GM19467 (cell line): ENCODE results near the gene GPR137B.

ENCODE experiments used
- ATAC-seq: cut with Tn5 transposase; IDR thresholded peaks from one replicate; pipeline ENCODE4 v1.9.1; 2021; ENCODE audit warnings: mild to moderate bottlenecking, moderate library complexity; ENCODE audit not compliant: unreplicated experiment

GPR137B gene

GRCh38 chr1:236193184-236193583, 50.8 kb downstream of the GPR137B start:
- no peak for ATAC-seq

DNA sequence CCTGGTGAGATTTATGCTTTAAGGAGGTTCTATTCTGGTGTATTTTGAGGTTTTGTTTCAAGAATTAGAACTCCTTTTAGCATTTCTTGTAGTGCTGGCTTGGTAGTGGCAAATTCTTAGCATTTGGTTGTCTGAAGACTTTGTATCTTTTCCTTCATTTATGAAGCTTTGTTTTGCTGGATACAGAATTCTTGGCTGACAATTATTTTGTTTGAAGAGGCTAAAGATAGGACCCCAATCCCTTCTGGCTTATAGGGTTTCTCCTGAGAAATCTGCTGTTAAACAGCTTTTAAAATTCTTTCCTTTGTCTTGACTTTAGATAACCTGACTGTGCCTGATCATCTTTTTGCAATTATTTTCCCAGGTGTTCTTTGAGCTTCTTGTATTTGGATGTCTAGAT, 58.6 kb downstream of the GPR137B start:
- no peak for ATAC-seq

GRCh38 chr1:236201786-236202185, 59.4 kb downstream of the GPR137B start:
- no peak for ATAC-seq

GRCh38 chr1:236204039-236204438, 61.7 kb downstream of the GPR137B start:
- ATAC-seq = no peak

DNA sequence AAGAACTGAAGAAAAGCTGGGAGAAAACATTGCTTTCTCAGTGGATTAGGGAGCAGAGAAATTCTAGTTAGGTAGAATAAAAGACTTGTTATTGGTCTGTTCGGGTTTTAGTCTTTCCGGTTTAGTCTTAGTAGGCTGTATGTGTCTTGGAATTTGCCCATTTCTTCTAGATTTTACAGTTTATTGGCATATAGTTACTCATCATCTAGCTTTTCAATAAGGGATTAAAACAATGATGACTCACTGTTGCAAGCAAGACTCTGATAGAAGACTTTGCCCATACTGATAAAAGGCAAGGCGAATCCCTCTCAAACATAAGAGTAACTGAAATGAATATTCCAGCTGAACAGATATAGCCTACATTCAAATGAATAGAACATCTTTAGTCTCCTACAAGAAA, 62.3 kb downstream of the GPR137B start:
- ATAC-seq = no peak

DNA sequence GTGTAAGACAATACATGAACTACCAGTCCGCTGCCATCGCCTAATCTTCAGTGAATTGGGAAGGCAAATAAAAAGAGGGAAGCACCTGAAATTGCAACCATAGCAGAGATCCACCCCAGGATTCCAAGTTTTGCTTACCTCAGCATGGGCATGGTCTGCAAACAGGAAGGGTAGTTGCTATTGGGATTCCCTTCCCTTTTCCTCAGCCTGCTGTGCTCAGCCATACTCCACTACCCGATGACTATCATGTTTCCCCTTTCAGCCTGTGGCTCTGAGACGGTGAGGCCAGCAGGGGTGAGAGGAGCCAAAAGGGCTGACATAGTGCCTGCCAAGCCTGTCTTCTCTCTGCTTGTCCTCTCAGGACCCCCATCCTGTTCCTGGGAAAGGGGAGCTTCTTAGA, 64.2 kb downstream of the GPR137B start:
- no peak for ATAC-seq

GRCh38 chr1:236207121-236207520, 64.8 kb downstream of the GPR137B start:
- ATAC-seq = no peak

GRCh38 chr1:236207569-236207968, 65.2 kb downstream of the GPR137B start:
- ATAC-seq = no peak

DNA sequence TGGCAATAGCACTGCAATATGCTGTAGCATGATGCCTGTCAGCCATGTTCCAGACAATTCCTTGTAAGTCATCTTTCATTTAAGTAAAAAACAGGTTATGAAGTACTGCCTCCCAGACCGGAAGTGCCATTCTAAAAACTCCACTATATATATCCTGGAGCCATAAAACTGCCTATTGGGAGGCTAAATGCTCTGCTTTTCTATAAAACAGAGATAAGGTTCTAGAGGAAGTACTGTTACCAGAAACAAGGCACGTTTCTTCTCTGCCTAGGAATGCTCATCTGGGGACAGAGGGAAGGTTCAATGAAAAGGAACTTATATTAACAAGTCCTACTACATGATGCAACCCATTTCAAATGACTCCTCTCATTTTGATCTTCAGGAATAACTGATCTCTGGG, 66.8 kb downstream of the GPR137B start:
- no peak for ATAC-seq

DNA sequence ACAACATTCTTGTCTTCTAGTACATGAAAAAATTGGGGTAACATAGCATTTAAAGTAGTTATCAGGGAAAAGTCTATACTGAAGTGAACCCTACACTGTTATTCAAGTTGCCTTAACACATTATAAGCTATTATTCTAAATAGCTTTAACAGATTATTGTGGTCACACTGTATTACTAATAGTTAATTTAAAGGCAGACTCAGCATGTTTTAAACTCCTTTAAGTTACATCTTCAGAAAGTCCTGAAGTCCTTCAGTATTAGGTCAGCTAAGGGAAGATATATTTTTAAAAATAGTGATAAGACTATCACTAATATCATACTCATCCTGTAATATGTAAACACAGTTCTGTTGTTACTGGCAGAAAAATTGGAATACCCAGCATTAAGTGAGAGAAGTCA, 67.4 kb downstream of the GPR137B start:
- no peak for ATAC-seq

DNA sequence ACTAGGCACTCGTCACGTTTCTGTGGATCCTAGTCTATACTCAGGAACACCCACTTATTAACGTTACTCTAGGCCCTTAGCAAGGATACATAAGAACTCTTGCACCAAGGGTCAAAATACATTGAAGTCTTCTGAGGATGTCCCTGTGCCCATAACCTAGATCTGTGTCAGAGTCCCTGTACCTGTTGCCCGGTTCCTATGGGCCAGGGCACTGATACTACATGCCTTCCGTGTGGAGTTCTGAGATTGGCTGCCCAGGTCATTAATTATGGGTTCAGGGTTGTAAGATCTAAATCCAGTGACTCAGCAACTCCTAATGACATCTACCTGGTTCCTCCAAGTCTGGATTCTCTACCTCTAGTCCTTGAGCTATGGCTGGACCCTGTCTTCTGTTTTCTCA, 69.5 kb downstream of the GPR137B start:
- no peak for ATAC-seq

- ATAC-seq = no peak
Measured at GRCh38 chr1:236213534-236213933, 71.2 kb downstream of the GPR137B start.

DNA sequence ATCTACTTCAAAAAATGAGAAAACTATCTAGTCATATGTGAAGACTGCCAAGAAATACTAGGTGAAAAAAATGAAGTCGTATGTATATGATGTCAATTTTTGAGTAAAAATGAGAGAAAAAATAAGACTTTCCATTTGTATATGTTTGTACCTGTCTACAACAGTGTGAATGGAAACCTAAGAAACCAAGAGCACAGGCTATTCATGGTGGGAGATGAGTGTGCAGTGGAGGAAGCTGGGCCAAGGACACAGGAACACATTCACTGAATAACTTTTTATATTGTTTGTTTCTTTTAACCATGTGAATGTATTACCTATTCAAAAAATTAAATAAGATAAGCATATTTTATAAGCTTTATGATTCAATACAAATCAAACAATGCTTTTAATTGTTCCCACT, 72.4 kb downstream of the GPR137B start:
- ATAC-seq = no peak

DNA sequence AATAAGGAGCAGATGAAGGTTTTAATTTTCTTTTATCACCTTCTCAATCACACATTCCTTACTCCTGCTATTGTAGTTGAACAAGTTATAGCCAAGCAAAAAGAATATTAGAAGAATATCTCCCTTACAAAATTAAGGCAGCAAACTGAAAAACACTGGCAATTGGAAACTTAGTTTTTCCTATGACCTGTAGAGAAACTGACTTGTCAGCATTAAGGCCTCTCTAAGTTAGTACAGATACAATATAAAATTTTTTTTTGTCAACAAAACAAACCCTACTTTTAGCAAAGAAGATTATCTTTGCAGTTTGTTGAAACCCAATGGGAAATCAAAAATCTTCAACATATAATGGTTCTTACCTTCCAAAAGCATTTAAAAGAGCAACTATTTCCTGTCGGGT, 78.1 kb downstream of the GPR137B start:
- ATAC-seq = no peak

GRCh38 chr1:236222632-236223031, 80.3 kb downstream of the GPR137B start:
- no peak for ATAC-seq

GRCh38 chr1:236228411-236228810, 86.1 kb downstream of the GPR137B start:
- ATAC-seq = no peak

- ATAC-seq = no peak
Measured at GRCh38 chr1:236235116-236235515, 92.8 kb downstream of the GPR137B start.

GRCh38 chr1:236239092-236239585, 96.8 kb downstream of the GPR137B start:
- no peak for ATAC-seq

DNA sequence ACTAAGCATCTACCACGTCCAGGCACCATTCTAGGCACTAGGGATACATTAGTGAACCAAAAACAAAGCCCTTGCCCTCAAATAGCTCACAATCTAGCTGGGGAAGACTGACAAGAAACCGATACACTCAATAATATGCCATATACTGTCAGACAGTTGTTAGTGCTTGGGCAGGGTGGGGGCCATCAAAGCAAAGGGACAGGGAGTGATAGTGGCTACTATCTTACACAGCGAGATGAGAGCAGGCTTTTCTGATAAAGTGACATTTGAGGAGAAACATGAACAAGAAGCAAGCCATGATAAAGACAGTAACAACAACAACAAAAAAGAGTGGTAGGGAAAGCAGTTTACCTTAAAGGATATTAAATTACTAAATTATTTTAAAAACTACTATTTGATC, 98.3 kb downstream of the GPR137B start:
- no peak for ATAC-seq

DNA sequence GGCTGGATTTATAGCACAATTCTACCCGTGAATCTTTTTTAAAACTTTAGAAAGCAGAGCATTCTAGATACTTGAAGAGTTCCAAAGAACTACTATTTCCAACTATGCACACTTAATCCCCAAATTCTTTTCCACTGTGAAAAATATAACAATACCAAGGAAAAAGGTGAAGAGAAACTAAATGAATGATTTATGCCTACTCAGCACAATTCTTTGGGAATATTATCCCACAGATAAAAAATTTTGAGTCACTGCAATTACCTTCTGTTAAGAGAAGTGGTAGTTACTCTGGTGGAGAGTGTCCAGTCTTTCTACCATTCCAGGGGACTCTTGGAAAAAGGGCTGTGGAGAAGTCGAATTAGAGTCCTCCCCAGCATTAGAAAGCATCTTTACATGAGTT, 100.2 kb downstream of the GPR137B start:
- ATAC-seq = no peak

- no peak for ATAC-seq
Measured at GRCh38 chr1:236247286-236247685, 104.9 kb downstream of the GPR137B start.

DNA sequence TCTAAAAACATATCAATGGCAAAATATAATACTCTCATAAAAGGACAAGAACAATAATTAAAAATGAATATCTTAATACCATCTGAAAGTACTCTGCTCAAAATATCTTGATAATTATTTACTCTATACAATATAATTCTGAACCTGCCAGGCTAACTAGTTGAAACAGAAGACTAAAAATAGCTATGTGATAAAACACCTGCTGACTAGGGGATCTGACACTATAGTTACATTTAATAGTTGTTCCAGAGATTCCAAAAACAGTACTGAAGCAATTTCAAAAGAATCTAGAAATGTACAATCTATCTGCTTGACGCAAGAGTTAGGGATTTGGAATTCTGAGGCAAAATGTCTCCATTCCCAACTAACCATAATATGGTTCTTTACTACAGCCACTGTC, 109.2 kb downstream of the GPR137B start:
- no peak for ATAC-seq

GRCh38 chr1:236253119-236253518, 110.8 kb downstream of the GPR137B start:
- ATAC-seq = no peak
